ENCODE results near the gene STXBP6.

- no peak for TF ChIP-seq CTCF (IDR thresholded peaks at IDR 0.05)
- TF ChIP-seq POLR2A (IDR thresholded peaks at IDR 0.05): no peak
Measured at GRCh38 chr14:24794644-24795305, 255.2 kb downstream of the STXBP6 start.
